DMS53 (cell line): ENCODE results near the gene CHST9.
A peak's percentile ranks its signal among the peaks of the same experiment; 100 is the strongest.
"Not testable (repeated sequence)": the region's sequence is repeated elsewhere in the genome, so short reads cannot be mapped to it uniquely, and the experiment has no call there.

ENCODE experiments used
- DNase-seq: peaks from one replicate; lab custom pipeline; 2025; lab: John Stamatoyannopoulos, UW

Gene CHST9

DNA sequence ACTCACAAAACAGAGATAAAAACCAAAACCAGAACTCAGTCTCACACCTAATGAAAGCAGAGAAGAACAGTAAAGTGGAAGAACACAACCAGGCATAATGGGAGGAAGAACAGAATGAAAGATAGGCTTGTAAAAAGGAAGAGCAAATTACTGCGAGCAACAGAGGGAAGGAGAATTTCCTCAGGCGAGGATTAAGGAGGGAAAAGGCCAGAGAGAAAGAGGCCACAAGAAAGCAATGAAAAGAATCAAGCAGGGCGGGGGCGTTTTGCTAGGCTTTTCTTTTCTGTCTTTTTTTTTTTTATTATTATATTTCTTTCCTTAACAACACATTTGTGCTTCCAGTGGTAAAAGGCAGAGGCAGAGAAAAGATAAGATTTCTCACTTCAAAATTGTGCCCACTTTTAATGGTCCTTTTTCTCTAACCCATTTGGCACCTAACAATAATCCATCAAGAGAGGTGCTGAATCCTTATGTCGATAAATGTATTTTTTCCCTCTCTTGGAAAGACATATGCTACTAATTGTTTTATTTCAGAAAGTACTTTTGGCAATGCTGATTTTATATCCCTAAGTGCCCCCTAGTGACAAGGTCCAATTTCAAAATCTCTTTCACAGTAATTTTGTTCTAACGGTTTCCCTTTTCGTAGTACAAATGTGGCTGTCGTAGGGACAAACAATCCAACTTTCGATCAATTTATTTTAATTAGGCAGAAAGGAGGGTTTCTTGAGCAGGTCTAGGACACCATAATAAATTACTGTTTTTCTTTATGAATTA is 180.9 kb downstream of the CHST9 start:
- DNase-seq = peak; percentile 27

DNA sequence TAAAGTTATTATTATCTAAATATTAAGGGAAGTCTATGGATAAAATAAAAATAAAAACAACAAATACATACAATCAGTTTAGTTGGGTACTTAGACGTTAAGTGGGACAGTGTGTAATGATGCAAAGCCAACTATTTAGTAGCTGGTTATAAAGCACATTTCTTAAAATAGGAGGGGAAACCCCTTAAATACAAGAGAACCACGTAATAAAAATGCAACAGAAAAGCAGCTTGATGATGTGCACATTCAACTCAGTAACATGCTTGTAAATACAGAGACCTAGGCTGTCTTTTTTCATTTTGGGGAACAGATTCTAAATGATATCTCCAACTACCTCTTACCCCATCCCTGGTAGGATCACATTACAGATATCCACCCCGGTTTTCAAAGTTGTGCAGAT is 185.3 kb downstream of the CHST9 start:
- DNase-seq = no peak

DNA sequence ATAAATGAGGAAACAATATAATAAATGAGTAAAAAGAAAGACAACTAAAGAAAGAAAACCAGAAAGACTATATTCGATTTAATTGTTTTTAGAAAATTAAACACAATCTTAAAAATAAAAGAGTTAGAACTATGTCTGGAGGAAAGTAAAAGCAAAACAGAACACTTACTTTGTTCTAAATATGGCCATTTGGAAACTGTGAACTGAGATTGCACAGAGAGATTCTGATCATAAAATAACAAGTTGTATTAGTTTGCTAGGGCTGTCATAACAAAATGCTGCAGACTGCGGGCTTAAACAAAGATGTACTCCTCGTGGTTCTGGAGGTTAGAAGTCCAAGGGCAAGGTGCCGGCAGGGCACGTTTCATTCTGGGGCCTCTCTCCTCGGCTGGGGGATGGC is 191.5 kb downstream of the CHST9 start:
- DNase-seq = no peak

DNA sequence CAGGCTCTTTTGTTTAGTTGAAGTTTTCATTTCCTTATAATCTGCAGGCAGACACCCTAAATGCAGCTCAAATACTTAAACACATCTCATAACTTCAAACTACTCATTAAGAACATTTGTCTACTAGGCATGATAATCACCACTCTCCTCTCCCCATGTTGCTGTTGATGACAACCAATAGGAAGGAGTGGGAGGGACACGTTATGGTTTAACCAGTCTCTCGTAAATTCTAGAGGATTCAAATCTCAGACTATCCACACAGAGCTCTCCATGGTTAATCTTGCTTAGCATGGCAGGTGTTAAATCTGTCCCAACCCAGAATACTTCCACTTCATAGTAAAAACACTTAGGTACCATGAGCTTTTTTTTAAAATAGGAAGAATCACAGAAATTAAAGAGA is 192.2 kb downstream of the CHST9 start:
- no peak for DNase-seq

DNA sequence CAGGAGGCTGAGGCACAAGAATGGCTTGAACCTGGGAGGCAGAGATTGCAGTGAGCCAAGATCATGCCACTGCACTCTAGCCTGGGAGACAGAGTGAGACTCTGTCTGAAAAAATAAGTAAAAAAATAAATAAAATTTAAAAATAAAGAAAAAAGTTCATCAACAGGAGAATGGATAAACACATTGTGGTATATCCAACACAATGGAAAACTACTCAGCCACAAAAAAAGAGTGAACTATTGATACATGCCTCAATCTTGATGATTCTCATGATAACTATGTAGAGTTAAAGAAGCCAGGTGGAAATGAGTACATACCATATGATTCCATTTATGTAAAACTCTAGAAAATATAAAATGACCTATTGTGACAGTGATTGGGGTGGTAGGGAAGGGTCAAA is 195.3 kb downstream of the CHST9 start:
- DNase-seq = no peak

DNA sequence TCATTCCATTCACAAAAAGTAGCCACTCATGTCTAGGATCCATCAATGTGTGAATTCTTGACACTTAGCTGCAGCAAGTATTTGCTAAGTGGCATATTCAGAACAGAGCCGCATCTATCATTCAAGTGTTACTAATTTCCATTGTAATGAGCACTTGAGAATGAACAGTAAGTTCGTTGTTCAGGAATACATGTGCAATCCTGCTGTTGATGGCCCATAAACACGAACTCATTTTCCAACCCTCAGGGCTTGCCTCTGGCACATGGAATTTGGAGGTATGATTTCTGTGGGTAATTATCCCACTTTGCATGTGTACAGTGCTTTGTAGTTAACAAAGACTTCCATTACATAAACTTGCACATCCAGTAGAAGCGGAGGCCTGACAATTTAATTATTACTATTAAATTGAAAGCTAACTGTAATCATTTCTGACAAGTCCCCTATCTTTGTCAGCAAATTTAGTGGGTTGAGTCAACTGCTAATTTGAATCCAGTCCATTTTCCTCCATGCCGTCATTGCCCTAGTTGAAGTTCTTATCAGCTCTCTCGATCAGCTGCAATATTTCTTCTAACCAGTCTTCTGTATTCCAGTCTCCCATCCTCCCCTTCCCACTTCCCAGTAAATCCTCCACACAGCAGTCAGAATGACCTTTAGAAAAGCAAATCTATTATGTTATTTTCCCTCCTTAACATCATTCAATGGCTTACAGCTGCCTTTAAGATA is 203.6 kb downstream of the CHST9 start:
- DNase-seq = no peak

DNA sequence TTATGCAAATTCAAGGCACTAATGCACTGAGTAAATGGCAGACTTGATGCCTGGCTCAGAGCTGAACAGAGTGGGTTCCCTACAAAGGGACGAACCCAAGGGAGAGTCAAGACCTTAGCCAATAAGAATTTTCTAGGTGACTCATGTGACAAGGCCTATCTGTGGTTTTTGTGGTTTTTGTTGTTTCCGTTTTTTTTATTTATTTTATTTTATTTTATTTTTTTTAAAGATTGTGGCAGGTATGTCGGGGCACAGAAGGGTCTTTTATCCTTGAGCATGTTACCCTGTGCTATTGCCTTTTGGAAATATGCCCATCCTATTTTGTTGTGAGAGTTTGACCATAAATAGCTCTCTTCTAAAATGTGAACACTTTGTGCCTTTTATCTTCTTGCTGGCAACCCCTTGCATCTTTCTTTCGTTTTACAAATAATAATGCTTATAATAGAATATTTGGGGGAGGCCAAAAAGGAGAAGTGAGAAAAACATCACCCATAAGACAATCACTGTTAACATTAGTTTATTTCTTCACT is 206.2 kb downstream of the CHST9 start:
- no peak for DNase-seq

DNA sequence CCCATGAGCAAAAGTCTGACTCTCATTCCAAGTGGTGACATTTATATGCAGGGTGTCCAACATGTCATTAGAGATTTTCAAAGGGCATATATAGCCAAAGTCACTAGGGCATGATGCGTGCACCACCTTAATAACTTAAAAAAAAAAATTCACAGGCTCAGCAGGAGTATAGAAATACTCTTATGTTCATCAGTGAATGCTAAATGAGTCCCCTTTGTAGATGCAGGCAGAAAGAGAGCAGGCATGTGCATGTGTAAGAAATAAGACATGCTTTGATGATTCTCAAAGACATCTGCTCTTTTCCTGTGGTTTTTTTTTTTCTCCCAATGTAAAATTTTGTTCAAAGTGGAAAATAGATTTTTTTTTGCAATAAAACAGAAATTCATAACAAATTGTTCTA is 207.3 kb downstream of the CHST9 start:
- no peak for DNase-seq

DNA sequence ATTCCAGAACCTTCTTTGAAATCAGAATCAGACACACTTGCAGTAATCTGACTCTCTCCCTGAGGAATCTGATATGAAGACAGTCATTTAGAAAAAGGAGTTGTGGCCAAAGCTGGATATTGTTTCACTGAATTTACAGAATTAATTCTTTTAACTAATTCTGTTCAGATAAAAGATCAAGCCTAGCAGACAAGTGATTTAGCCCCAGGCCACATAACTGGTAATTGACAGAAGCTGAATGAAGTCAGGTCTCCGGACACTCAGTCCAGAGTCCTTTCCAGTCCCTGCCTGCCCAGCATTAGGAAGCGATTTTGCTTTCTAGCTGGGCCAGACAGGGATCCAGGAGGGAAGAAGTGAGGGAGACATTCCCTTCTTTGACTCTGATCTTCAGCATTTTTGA is 208.9 kb downstream of the CHST9 start:
- DNase-seq = no peak

DNA sequence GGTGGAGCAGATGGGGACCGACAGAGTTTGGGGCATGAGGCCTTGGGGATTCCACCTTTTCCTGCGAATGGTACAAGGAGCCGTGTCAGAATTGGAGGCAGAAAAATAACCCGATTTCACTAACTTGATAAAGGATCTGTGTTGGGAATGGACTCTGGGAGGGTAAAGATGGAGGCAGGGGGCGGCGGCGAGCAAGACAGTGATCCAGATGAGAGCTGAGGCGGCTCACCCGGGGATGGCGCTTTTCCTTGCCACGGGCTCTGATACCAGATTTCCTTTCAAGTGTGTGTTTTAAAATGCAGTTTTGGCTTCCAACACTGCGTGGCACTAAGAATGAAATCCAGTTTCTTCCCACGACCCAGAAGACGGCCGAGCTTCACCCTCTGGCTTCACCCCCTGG is 212.6 kb downstream of the CHST9 start:
- not testable (repeated sequence) for DNase-seq

DNA sequence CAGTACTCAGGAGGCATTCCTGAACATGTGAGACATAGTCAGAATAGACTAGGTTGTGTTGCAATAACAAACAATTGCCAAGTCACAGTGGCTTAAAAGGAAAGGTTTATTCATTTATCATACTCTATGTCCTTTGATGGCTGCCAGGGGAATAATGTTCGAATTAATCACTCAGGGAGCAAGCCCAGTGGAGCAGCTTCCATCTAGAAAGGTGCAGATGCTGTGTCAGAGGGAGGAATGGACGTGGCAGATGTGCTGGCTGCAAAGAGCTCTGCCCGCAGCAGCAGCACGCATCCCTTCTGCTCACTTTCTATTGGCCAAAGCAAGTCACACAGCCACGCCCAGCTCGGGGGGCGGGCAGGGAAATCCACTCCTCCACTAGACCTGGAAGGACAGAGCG is 213.7 kb downstream of the CHST9 start:
- DNase-seq = no peak

DNA sequence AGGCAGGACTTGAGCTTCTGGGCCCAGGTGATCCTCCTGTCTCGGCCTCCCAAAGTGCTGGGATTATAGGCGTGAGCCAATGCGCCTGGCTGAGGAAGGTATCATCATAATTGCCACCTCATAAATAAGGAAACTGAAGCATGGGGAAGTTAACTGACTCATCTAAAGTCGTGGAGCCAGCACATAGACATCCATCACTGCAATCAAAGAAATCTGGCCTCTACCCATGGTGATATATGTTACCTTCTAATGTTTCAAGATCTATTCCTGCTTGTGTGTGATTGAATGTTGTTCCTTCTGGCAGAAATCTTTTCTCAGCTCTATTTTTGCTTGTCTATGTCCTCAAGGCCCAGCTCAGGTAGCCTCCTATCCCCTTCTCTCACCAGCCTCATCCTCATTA is 214.5 kb downstream of the CHST9 start:
- no peak for DNase-seq

DNA sequence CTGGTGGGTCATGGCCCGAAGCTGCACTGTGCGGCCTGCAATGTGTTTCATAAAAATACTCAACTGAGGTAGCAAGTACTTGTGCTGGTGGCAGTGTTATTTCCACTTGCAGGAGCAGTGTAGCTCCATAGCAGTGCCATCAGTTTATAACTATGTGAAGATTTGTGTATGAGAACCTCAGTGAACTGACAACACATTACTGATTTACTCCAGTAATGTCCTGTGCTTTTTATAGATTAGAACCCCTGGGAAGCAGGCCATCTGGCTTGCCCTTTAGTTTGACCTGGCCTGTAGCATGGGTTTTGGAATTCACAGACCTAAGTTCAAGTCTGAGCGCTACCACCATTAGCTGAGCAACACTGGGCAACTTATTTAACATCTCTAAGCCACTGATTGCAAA is 219.9 kb downstream of the CHST9 start:
- DNase-seq = no peak

DNA sequence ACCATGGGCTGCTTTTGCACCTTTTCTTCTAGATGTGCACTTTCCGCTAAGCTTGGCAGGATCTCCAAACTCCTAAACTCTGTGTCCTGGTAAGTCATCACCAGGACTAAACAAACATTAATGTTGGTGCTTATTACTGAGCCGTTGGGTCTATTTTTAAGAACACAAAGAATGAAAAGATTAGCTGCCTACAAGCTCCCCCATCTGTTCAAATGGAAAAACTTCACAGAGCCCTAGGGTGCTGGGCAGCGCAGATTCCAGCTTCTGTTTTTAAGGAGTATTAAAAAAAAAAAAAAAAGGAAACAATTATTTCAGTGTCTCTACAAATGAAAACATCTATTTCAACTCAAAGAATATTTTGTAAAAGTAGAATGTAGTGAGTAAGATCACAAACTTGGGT is 221.8 kb downstream of the CHST9 start:
- peak; percentile 40 for DNase-seq

DNA sequence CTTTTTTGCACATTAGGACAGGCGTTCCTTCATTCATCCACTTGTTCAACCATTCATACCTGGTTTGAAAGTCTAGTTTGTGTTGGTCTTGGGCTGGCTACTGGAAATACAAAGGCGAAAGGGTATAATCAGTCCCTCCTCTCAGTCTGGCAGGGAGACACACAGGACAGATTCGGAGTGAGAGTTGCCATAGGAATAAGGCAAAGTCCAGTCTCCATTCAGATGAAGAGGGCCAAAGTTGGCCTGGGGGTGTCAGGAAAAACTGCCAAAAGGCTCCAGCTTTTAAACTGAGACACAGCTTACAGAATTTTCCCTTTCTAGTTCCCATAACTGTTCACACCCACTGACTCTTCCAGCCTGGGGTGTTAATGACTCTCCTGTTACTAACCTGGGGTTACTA is 223.3 kb downstream of the CHST9 start:
- DNase-seq = no peak

DNA sequence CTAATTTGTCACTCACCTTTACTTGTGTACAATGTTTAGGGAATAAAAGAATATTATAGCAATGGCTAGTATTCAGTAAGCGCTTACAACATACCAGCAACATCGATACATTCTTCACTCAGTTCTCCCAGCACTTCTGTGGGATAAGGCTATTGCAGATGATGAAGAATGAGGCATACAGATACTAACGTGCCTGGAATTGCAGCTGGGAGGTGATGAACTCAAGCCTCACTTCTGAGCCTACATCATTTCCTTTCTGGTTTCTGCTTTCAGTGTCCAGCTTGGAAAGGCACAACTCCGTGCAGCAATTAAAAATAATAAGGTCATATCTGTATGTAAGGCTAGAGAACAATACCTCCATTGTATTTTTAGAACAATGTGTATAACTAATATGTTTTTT is 224.2 kb downstream of the CHST9 start:
- DNase-seq = no peak

DNA sequence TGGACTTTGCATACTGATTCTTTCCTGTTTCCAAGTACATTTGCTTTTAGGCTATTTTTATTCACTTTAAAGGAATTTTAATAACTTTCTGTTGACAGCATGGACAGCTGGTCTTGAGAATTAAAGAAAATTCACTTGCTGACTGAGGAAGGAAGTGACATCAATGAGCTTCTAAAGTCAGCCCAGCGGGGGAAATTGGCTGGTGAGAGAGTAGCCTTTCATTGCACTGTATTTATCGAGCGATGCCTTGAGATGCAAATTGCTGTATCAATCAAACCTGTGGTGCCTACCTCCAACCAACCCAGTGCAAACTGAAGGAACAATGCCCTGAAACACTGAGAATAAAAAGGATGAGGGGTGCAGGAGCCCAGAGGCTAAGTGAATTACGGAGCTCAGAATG is 228.2 kb downstream of the CHST9 start:
- no peak for DNase-seq

DNA sequence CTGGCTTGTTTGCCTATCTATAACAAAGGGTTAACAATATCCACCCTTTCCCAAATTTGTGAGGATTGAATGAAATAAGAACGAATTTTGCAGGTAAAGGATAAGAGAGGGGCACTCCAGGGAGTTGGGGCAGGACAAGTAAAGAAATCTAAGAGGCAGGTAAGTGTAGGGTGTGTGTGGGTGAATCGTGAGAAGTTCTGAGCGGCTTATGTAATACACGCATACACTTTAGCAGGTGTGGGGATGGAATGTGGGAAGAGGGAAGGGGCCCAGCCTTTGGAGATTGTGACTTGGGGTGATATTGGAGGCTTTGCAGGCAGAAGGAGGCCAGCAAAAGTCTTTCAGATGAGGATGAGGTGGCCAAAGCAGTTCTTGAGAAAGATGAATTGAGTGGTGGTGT is 236.4 kb downstream of the CHST9 start:
- no peak for DNase-seq

DNA sequence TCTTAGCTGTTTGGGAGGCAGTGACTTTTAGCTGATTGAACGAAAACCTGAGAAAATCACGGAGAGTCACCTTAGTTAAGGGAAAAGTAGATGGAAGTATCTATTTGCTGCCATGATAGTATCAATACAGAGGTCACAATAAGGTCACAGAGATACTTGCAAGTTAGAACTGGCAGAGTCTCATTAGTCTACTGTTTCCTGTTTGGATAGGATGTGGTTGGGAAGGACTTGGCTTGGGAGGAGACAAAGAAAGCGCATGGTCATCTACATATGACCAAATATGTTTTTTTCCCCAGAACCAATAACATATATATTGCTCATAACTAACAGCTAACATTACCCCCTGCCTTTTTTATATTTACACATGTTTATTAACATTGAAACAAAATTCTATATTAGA is 241.2 kb downstream of the CHST9 start:
- DNase-seq = peak; percentile 14

DNA sequence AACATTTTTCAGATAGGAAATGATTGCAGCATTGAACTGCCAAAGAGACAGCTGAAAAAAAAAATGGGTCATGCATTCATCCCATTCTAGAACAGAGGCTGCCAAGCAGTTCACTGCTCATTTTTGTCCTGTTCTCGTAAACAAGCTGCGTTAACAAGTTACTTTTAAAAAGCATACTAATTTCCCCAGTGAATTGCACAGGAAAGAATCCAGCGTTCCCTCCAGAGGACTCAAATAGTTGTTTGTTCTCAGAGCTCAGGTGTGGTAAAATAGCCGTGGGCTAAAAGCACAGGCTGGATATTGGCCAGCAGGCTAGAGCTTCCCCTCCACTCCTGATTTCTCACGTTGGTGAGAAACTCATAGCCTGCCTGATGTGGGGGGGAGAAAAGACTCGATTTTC is 243.5 kb downstream of the CHST9 start:
- DNase-seq = no peak

DNA sequence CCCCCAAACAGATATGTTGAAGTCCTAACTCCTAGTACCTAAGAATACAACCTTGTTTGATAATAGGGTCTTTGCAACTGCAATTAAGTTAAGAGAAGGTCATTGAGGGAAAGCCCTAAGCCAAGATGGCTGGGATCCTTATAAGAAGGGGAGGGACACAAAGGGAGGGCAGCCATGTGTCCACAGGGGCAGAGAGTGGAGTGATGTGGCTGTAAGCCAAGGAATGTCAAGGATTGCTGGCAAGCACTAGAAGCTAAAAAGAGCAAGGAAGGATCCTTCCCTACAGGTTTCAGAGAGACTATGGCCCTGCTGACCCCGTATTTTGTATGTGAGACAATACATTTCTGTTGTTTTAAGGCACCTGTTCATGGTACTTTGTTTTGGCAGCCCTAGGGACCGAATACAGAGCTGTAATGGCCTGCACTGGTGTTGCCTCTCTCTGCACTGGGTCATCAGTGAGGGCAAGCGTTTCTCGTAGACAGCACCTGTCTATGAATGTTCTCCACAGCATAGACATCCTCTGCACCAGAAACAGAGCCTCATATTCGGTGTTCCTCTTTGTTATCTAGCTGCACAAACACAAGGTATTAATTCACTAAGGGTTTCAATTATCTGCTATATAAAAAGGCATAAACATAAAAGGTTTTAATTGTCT is 244.2 kb downstream of the CHST9 start:
- DNase-seq = no peak

DNA sequence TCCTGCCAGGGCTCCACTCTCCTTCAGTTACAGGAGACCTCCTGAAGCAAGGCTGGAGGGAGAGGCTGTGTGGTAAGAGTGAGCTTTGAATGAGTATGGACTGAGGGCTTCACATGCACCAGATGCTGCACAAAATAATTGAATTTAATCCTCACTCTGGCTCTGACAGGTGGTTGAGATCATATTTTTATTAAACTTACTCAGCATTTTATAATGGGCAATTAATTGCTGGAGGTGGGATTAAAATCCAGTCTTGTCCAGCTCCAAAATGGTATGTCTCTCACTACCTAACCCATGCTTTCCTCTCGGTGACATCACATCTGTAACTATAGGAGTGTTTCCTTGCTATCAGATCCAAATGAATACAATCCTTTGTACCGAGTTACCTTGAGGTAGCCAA is 253.4 kb downstream of the CHST9 start:
- DNase-seq = no peak

DNA sequence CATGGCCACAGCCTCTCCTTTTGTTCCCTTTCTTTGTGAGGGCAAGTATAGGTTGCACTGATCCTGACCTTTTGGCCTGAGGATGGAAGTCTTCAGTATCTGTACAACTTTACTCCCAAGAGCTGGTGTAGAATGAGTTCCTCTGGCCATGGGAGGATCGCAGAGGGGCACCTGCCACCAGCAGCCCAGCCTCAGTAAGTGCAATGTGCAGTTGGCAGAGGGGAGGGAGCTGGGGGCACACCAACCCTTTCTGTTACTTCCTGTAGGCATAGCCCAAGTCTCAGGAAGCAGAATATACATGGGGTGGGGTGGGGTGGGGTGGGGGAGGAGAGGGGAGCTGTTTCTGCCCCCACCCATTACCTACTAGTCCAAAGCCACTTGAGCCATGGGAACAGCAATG is 254.5 kb downstream of the CHST9 start:
- no peak for DNase-seq
